IMR-90 (cell line): Measurements from ENCODE around the gene FGF3. TPM values are rescaled to one million over a fixed set of nuclear protein-coding genes. Genes with fewer than 3 reads are reported as not detected.

ENCODE experiments used
- ATAC-seq: fragments of 200-7000 bp; cut with Tn5 transposase; 2 replicates; pipeline ENCODE4 v1.9.1; 2020; ENCODE audit warnings: low read depth, mild to moderate bottlenecking, moderate library complexity
- BruUV-seq: library from RNA; stranded (reverse); fragments of 400-500 nt; replicated peaks from 2 replicates; lab custom pipeline; 2021; lab: Mats Ljungman, UMichigan
- CTCF ChIA-PET: fragments of 300-600 bp; formaldehyde crosslinking; extraction: SDS; loops from one replicate; lab custom pipeline; 2021; ENCODE audit warnings: antibody characterized with exemption; lab: Yijun Ruan, JAX
- POLR2A ChIA-PET: fragments of 300-600 bp; sonication (Branson Sonifier 250); formaldehyde crosslinking; loops from one replicate; lab custom pipeline; 2022; ENCODE audit warnings: antibody characterized with exemption; ENCODE audit not compliant: unreplicated experiment; lab: Charles Lee
- DNase-seq: peaks from one replicate; pipeline ENCODE4 v3.0.0; 2013
- H2AFZ ChIP-seq: replicated peaks from 2 replicates; pipeline ENCODE3; 2013; ENCODE audit warnings: low read length, mild to moderate bottlenecking; ENCODE audit not compliant: poor library complexity
- H2AK5ac ChIP-seq: 2 replicates; pipeline ENCODE4 v1.6.1; 2013; ENCODE audit warnings: low read depth, low read length, inconsistent platforms
- H2AK9ac ChIP-seq: replicated peaks from 2 replicates; pipeline ENCODE3; 2013; ENCODE audit warnings: mild to moderate bottlenecking, low read depth, low read length, moderate library complexity; ENCODE audit not compliant: poor library complexity
- H2BK120ac ChIP-seq: 2 replicates; pipeline ENCODE4 v1.6.1; 2013; ENCODE audit warnings: low read depth, low read length, inconsistent platforms
- H2BK15ac ChIP-seq: 3 replicates; pipeline ENCODE4 v1.6.1; 2013; ENCODE audit warnings: low read depth, low read length, inconsistent platforms
- H2BK20ac ChIP-seq: 2 replicates; pipeline ENCODE4 v1.6.1; 2013; ENCODE audit warnings: low read depth, mild to moderate bottlenecking, inconsistent platforms, low read length, moderate library complexity
- H2BK5ac ChIP-seq: 2 replicates; pipeline ENCODE4 v1.6.1; 2013; ENCODE audit warnings: mild to moderate bottlenecking, low read depth, low read length, inconsistent platforms; ENCODE audit not compliant: poor library complexity, severe bottlenecking
- H3K14ac ChIP-seq: replicated peaks from 2 replicates; pipeline ENCODE4 v1.6.1; 2013; ENCODE audit warnings: low read depth, low read length, inconsistent platforms
- H3K18ac ChIP-seq: 2 replicates; pipeline ENCODE4 v1.6.1; 2013; ENCODE audit warnings: low read depth, low read length, control low read depth
- H3K23ac ChIP-seq: 2 replicates; pipeline ENCODE4 v1.6.1; 2013; ENCODE audit warnings: low read depth, low read length, inconsistent platforms
- H3K27ac ChIP-seq: 2 replicates; pipeline ENCODE4 v1.5.1; 2013; ENCODE audit warnings: mild to moderate bottlenecking, control low read depth, low read length; ENCODE audit not compliant: insufficient read depth
- H3K27me3 ChIP-seq: 2 replicates; pipeline ENCODE4 v1.6.1; 2013; ENCODE audit warnings: low read length; ENCODE audit not compliant: control insufficient read depth, insufficient read depth
- H3K36me3 ChIP-seq: 2 replicates; pipeline ENCODE4 v1.6.1; 2013; ENCODE audit warnings: low read length, mixed read lengths; ENCODE audit not compliant: control insufficient read depth, insufficient read depth
- H3K4ac ChIP-seq: 2 replicates; pipeline ENCODE4 v1.6.1; 2013; ENCODE audit warnings: low read depth, low read length, inconsistent platforms
- H3K4me1 ChIP-seq: 2 replicates; pipeline ENCODE4 v1.6.1; 2013; ENCODE audit warnings: low read length, mixed read lengths; ENCODE audit not compliant: control insufficient read depth, insufficient read depth
- H3K4me2 ChIP-seq: 2 replicates; pipeline ENCODE4 v1.6.1; 2013; ENCODE audit warnings: low read depth, mild to moderate bottlenecking, control low read depth, low read length, moderate library complexity
- H3K4me3 ChIP-seq: 2 replicates; pipeline ENCODE4 v1.5.1; 2013; ENCODE audit warnings: low read depth, mild to moderate bottlenecking, control low read depth, low read length, moderate library complexity; ENCODE audit not compliant: insufficient read depth
- H3K56ac ChIP-seq: 2 replicates; pipeline ENCODE4 v1.6.1; 2013; ENCODE audit warnings: low read length, inconsistent platforms; ENCODE audit not compliant: insufficient read depth; ENCODE audit errors: extremely low read depth
- H3K79me1 ChIP-seq, 2 experiments: 2 replicates each; pipeline ENCODE4 v1.6.1; 2013; ENCODE audit warnings: low read length in 2 of 2, inconsistent platforms in 1 of 2, low read depth in 1 of 2
- H3K9ac ChIP-seq: 2 replicates; pipeline ENCODE4 v1.6.1; 2013; ENCODE audit warnings: low read depth, low read length, control low read depth
- H3K9me1 ChIP-seq: 2 replicates; pipeline ENCODE4 v1.6.1; 2013; ENCODE audit warnings: low read length, inconsistent platforms; ENCODE audit not compliant: insufficient read depth
- H3K9me3 ChIP-seq: 2 replicates; pipeline ENCODE4 v1.6.1; 2013; ENCODE audit warnings: low read length; ENCODE audit not compliant: control insufficient read depth, insufficient read depth
- H4K20me1 ChIP-seq: 2 replicates; pipeline ENCODE4 v1.6.1; 2013; ENCODE audit warnings: low read length, inconsistent platforms; ENCODE audit not compliant: insufficient read depth
- H4K5ac ChIP-seq: 2 replicates; pipeline ENCODE4 v1.6.1; 2013; ENCODE audit warnings: mild to moderate bottlenecking, low read depth, low read length, control low read depth
- H4K8ac ChIP-seq, 2 experiments: 2 replicates each; pipeline ENCODE4 v1.6.1; 2013; ENCODE audit warnings: low read depth in 2 of 2, low read length in 2 of 2, control low read depth in 1 of 2, inconsistent platforms in 1 of 2
- H4K91ac ChIP-seq: 2 replicates; pipeline ENCODE4 v1.6.1; 2013; ENCODE audit warnings: low read depth, low read length, inconsistent platforms; ENCODE audit not compliant: insufficient read depth
- CHD1 ChIP-seq: IDR thresholded peaks from 2 replicates; pipeline ENCODE4 v1.6.1; 2012; ENCODE audit warnings: low read depth, low read length, improper control_type of control experiment
- CTCF ChIP-seq: conservative IDR thresholded peaks from 2 replicates; pipeline ENCODE4 v1.5.1; 2012; ENCODE audit warnings: mild to moderate bottlenecking, low read depth, low read length, improper control_type of control experiment
- FOS ChIP-seq: fragments of 150-350 bp; IDR thresholded peaks from 2 replicates; pipeline ENCODE4 v1.6.1; 2016; ENCODE audit warnings: low read depth, low read length
- MAFK ChIP-seq: IDR thresholded peaks from 2 replicates; pipeline ENCODE4 v1.6.1; 2012; ENCODE audit warnings: low read depth, low read length, improper control_type of control experiment
- MAZ ChIP-seq: IDR thresholded peaks from 2 replicates; pipeline ENCODE4 v1.6.1; 2012; ENCODE audit warnings: low read depth, mild to moderate bottlenecking, low read length, improper control_type of control experiment, moderate library complexity, borderline replicate concordance
- RAD21 ChIP-seq: IDR thresholded peaks from 2 replicates; pipeline ENCODE4 v1.6.1; 2012; ENCODE audit warnings: low read length, improper control_type of control experiment
- RFX5 ChIP-seq: IDR thresholded peaks from 2 replicates; pipeline ENCODE4 v1.8.0; 2012; ENCODE audit warnings: low read depth, mild to moderate bottlenecking, low read length, moderate library complexity
- USF2 ChIP-seq: fragments of 150-350 bp; IDR thresholded peaks from 2 replicates; pipeline ENCODE4 v1.6.1; 2017; ENCODE audit warnings: mild to moderate bottlenecking, antibody characterized with exemption, low read length, low read depth
- WGBS, 2 experiments: methylation state at CpG; one replicate each; pipeline versions ENCODE4 v1.1.5 to v1.1.7; 2013; ENCODE audit warnings: missing lambda C conversion rate in 2 of 2; ENCODE audit not compliant: insufficient read length in 1 of 2; ENCODE audit errors: extremely low coverage in 2 of 2; 5-methylcytosine and 5-hydroxymethylcytosine counted together
- dilution Hi-C: fragments of 300-500 bp; cut with HindIII; formaldehyde crosslinking; loops from one replicate; pipeline ENCODE4 v1.14.3; 2018; ENCODE audit warnings: low sequenced_read_pairs; ENCODE audit not compliant: unreplicated experiment
- in situ Hi-C: fragments of 300-500 bp; cut with MboI; formaldehyde crosslinking; loops from 3 replicates; pipeline ENCODE4 v1.14.3; 2019; ENCODE audit warnings: low sequenced_read_pairs, inconsistent platforms, mixed read lengths
- intact Hi-C: fragments of 100-400 bp; cut with micrococcal nuclease; formaldehyde crosslinking; loops from 2 replicates; pipeline ENCODE4 v1.10.0; 2022
- polyA plus RNA-seq, 3 experiments: library from polyadenylated mRNA; depleted of rRNA; stranded (reverse); fragments of >200 nt; gene quantifications; 2 replicates each; pipeline ENCODE4 v1.2.3, GENCODE V29; 2012; ENCODE audit warnings: low replicate concordance in 1 of 3
- total RNA-seq: library from RNA; depleted of rRNA; stranded (reverse); fragments of >200 nt; gene quantifications from 2 replicates; pipeline ENCODE4 v1.2.3, GENCODE V29; 2012

FGF3 gene
- total and polyA plus RNA-seq, 2 of the 4 experiments (the other 2 are of a cell fraction), result not detected

- TF ChIP-seq FOS (no peak), USF2 (no peak), RAD21 (no peak), MAFK (peak; percentile 65), RFX5 (no peak), CHD1 (no peak), CTCF (no peak), MAZ (no peak)
- no peak overlapping the region for H2BK120ac ChIP-seq
- no peak overlapping the region for H2BK15ac ChIP-seq
- H3K4ac ChIP-seq, result no peak overlapping the region
- H3K9me1 ChIP-seq, result no peaks in the 10 kb centered on the region
- dilution Hi-C loops, result no loop called here
- H4K91ac ChIP-seq, result no peak overlapping the region
- no peaks in the 10 kb centered on the region for H3K79me1 ChIP-seq
- no peak overlapping the region for H4K8ac ChIP-seq
- H3K27me3 ChIP-seq, result peaks cover 54% of the 10 kb centered on the region
- no peaks in the 10 kb centered on the region for H3K36me3 ChIP-seq
- no peaks in the 10 kb centered on the region for H3K4me1 ChIP-seq
- H3K4me3 ChIP-seq, result no peak overlapping the region
- POLR2A ChIA-PET, result no interaction called here
- intact Hi-C loops, result no loop called here
- CTCF ChIA-PET, result no interaction called here
- H2AK9ac ChIP-seq, result no peak overlapping the region
- no peak overlapping the region for H2AFZ ChIP-seq
- H3K27ac ChIP-seq, result no peak overlapping the region
- DNase-seq (no peak), ATAC-seq (no peak)
- H3K9me3 ChIP-seq, result peaks cover 3% of the 10 kb centered on the region; the same call in 1 of the 2 replicates
- no peak overlapping the region for H3K14ac ChIP-seq
- no peaks in the 10 kb centered on the region for H4K20me1 ChIP-seq
- 57% methylated on average over 2 of the region's 12 CpGs; no CpG with 5 or more reads in 1 of the 2 experiments for WGBS, 2 experiments
- H3K9ac ChIP-seq, result no peak overlapping the region
- in situ Hi-C loops, result no loop called here
- H2AK5ac ChIP-seq, result no peak overlapping the region
- BruUV-seq, result no TSS peak
- H3K18ac ChIP-seq, result no peak overlapping the region
- H2BK20ac ChIP-seq, result no peak overlapping the region
- H3K56ac ChIP-seq, result no peak overlapping the region
- no peak overlapping the region for H3K4me2 ChIP-seq
- H2BK5ac ChIP-seq, result no peak overlapping the region
- H4K5ac ChIP-seq, result no peak overlapping the region
- H3K23ac ChIP-seq, result no peak overlapping the region
These were observed 40.2 kb upstream of the FGF3 start for GRCh38 chr11:69859275-69859934.
